WTC11 (cell line): Measurements from ENCODE around the gene TSR2. TPM values are rescaled to one million over a fixed set of nuclear protein-coding genes. Genes with fewer than 3 reads are reported as not detected.
A peak's percentile ranks its signal among the peaks of the same experiment; 100 is the strongest.
"Not testable (repeated sequence)": the region's sequence is repeated elsewhere in the genome, so short reads cannot be mapped to it uniquely, and the experiment has no call there.

Source experiments
- ATAC-seq: fragments of 200-7000 bp; cut with Tn5 transposase; 2 replicates; pipeline ENCODE4 v1.10.0; 2021; ENCODE audit warnings: mild to moderate bottlenecking, moderate library complexity
- CTCF ChIA-PET: fragments of 300-600 bp; sonication (Branson Sonifier 250); formaldehyde crosslinking; loops from one replicate; lab custom pipeline; 2021; ENCODE audit warnings: antibody characterized with exemption; lab: Charles Lee
- POLR2A ChIA-PET: fragments of 350-600 bp; sonication (Branson Sonifier 250); formaldehyde crosslinking; loops from one replicate; lab custom pipeline; 2021; ENCODE audit warnings: antibody characterized with exemption; lab: Charles Lee
- DNase-seq: peaks from one replicate; pipeline ENCODE4 v3.0.0; 2021; ENCODE audit warnings: low spot score
- H3K27ac Mint-ChIP-seq: 2 replicates; pipeline ENCODE4 v1.8.0; 2021; ENCODE audit warnings: mixed read lengths
- H3K27me3 Mint-ChIP-seq: 2 replicates; pipeline ENCODE4 v1.8.0; 2021; ENCODE audit warnings: low read depth, mild to moderate bottlenecking, moderate library complexity, mixed read lengths
- H3K36me3 Mint-ChIP-seq: 2 replicates; pipeline ENCODE4 v1.8.0; 2021; ENCODE audit warnings: mixed read lengths
- H3K4me1 Mint-ChIP-seq: 2 replicates; pipeline ENCODE4 v1.8.0; 2022; ENCODE audit warnings: mixed read lengths
- H3K4me3 Mint-ChIP-seq: 2 replicates; pipeline ENCODE4 v1.8.0; 2021; ENCODE audit warnings: mild to moderate bottlenecking, moderate library complexity, mixed read lengths
- H3K9me3 Mint-ChIP-seq: 2 replicates; pipeline ENCODE4 v1.8.0; 2021; ENCODE audit warnings: mixed read lengths
- ATF3 ChIP-seq: sonication (generic); formaldehyde crosslinking; conservative IDR thresholded peaks from 2 replicates; pipeline ENCODE4 v1.8.1; 2022; ENCODE audit warnings: mild to moderate bottlenecking, missing genetic modification reagents
- ATF6 ChIP-seq: sonication (generic); formaldehyde crosslinking; IDR thresholded peaks from 2 replicates; pipeline ENCODE4 v1.8.1; 2023; ENCODE audit warnings: mild to moderate bottlenecking, missing genetic modification reagents
- CBFB ChIP-seq: sonication (generic); formaldehyde crosslinking; IDR thresholded peaks from 2 replicates; pipeline ENCODE4 v1.8.1; 2022; ENCODE audit warnings: mild to moderate bottlenecking, low read depth, missing genetic modification reagents
- HMGXB4 ChIP-seq: sonication (generic); formaldehyde crosslinking; IDR thresholded peaks from 2 replicates; pipeline ENCODE4 v1.8.1; 2023; ENCODE audit warnings: mild to moderate bottlenecking, moderate library complexity, missing genetic modification reagents
- IRF1 ChIP-seq: sonication (generic); formaldehyde crosslinking; IDR thresholded peaks from 2 replicates; pipeline ENCODE4 v1.8.0; 2023; ENCODE audit warnings: missing genetic modification reagents
- MAX ChIP-seq: sonication (generic); formaldehyde crosslinking; IDR thresholded peaks from 2 replicates; pipeline ENCODE4 v1.8.0; 2022; ENCODE audit warnings: mild to moderate bottlenecking, missing genetic modification reagents
- RORB ChIP-seq: fragments of 250-450 bp; sonication (Bioruptor Pico); IDR thresholded peaks from 2 replicates; pipeline ENCODE4 v1.9.0; 2021; ENCODE audit warnings: mild to moderate bottlenecking
- USF2 ChIP-seq: sonication (generic); formaldehyde crosslinking; IDR thresholded peaks from 2 replicates; pipeline ENCODE4 v1.8.1; 2023; ENCODE audit warnings: mild to moderate bottlenecking, missing genetic modification reagents, moderate library complexity
- ZNF219 ChIP-seq: sonication (generic); formaldehyde crosslinking; IDR thresholded peaks from 2 replicates; pipeline ENCODE4 v1.8.0; 2023; ENCODE audit warnings: missing genetic modification reagents, mild to moderate bottlenecking, borderline replicate concordance
- ZNF263 ChIP-seq: sonication (generic); formaldehyde crosslinking; IDR thresholded peaks from 2 replicates; pipeline ENCODE4 v1.8.1; 2022; ENCODE audit warnings: low read depth, mild to moderate bottlenecking, moderate library complexity, missing genetic modification reagents
- total RNA-seq: library from RNA; stranded (reverse); gene quantifications from 3 replicates; pipeline ENCODE4 v1.2.3, GENCODE V29; 2021

TSR2 gene
- total RNA-seq, 1 experiment from 2014 or later: 45.5 TPM

- TF ChIP-seq CBFB: no peak
- no peak for TF ChIP-seq RORB (CRISPR knock-in tag)
- no peak for TF ChIP-seq ATF3 (CRISPR knock-in tag)
- no peak for TF ChIP-seq MAX
- TF ChIP-seq HMGXB4: no peak
- TF ChIP-seq, all 79 proteins: peak for 0
Measured at GRCh38 chrX:54484666-54485065, 44.5 kb downstream of the TSR2 start (continued).

GRCh38 chrX:54489819-54490218 lies 49.6 kb downstream of the TSR2 start:
- H3K27ac Mint-ChIP-seq, ATAC-seq, H3K4me3 Mint-ChIP-seq, H3K9me3 Mint-ChIP-seq, CTCF ChIA-PET, H3K27me3 Mint-ChIP-seq, POLR2A ChIA-PET, DNase-seq: not testable (repeated sequence)
- Mint-ChIP-seq H3K4me1 (peaks cover 34% of the 10 kb centered on the region), H3K36me3 (peaks cover 10% of the 10 kb centered on the region)

GRCh38 chrX:54492340-54492739 lies 52.1 kb downstream of the TSR2 start:
- Mint-ChIP-seq H3K4me3 (no peak overlapping the region), H3K27ac (no peak overlapping the region), H3K4me1 (peaks cover 39% of the 10 kb centered on the region), H3K36me3 (peaks cover 10% of the 10 kb centered on the region), H3K27me3 (no peaks in the 10 kb centered on the region), H3K9me3 (no peaks in the 10 kb centered on the region)
- ATAC-seq: peak; percentile 14; the same call in 1 of the 2 replicates
- ChIA-PET CTCF (no interaction called here), POLR2A (no interaction called here)
- TF ChIP-seq USF2 (peak; percentile 35; the same call in 1 of the 2 replicates), ZNF219 (CRISPR knock-in tag) (no peak)
- no peak for DNase-seq

- TF ChIP-seq HMGXB4 (no peak), ZNF263 (CRISPR knock-in tag) (peak; percentile 71; the same call in 1 of the 2 replicates), IRF1 (CRISPR knock-in tag) (no peak), ATF6 (CRISPR knock-in tag) (no peak)
- Mint-ChIP-seq H3K27me3 (no peaks in the 10 kb centered on the region), H3K4me1 (peaks cover 52% of the 10 kb centered on the region), H3K4me3 (peak overlapping the region; percentile 86), H3K27ac (no peak overlapping the region), H3K9me3 (no peaks in the 10 kb centered on the region), H3K36me3 (peaks cover 10% of the 10 kb centered on the region)
- POLR2A ChIA-PET: interaction anchor here (1.1 to 2.0 kb wide), 2 partner anchors 10 to 11 kb away, joined by 4 read pairs; no protein-coding TSS in a partner anchor
- DNase-seq: no peak
- ATAC-seq: no peak
- CTCF ChIA-PET: interaction anchor here (0.6 kb wide), 2 partner anchors 12 to 177 kb away, joined by 3 read pairs; no protein-coding TSS in a partner anchor
Measured at GRCh38 chrX:54494166-54494988, 54.2 kb downstream of the TSR2 start.

Other genes starting within 250 kb of the TSR2 start
- gene WNK3, start 82.4 kb upstream of the TSR2 start, total RNA-seq: 24.3 to 27.5 TPM (median 27.5 TPM) in 3 replicates
- 32.8 to 36.3 TPM (median 33.7 TPM) in 3 replicates for gene FGD1, start 55.8 kb downstream of the TSR2 start, total RNA-seq
- 55.5 to 63.6 TPM (median 59.1 TPM) in 3 replicates for gene GNL3L, start 89.8 kb downstream of the TSR2 start, total RNA-seq